Neuronal stem cell (in vitro differentiated cells): ENCODE results near the gene SRRM1.

Experiments
- DNase-seq: peaks from one replicate; pipeline ENCODE4 v3.0.0-alpha.2; 2013; ENCODE audit warnings: low spot score
- H2AFZ ChIP-seq: one replicate; pipeline ENCODE4 v1.6.1; 2013; ENCODE audit warnings: mild to moderate bottlenecking, low read length, inconsistent platforms
- H2AK5ac ChIP-seq: 2 replicates; pipeline ENCODE4 v1.6.1; 2013; ENCODE audit warnings: low read depth, mild to moderate bottlenecking, inconsistent platforms, low read length, moderate library complexity, mixed read lengths
- H2BK120ac ChIP-seq: 2 replicates; pipeline ENCODE4 v1.6.1; 2013; ENCODE audit warnings: low read depth, mild to moderate bottlenecking, inconsistent platforms, low read length, moderate library complexity, mixed read lengths
- H2BK12ac ChIP-seq: one replicate; pipeline ENCODE4 v1.6.1; 2013; ENCODE audit warnings: low read length, inconsistent platforms
- H2BK15ac ChIP-seq: 2 replicates; pipeline ENCODE4 v1.6.1; 2013; ENCODE audit warnings: mild to moderate bottlenecking, low read length, inconsistent platforms, mixed read lengths
- H2BK5ac ChIP-seq: one replicate; pipeline ENCODE4 v1.6.1; 2013; ENCODE audit warnings: inconsistent platforms, mild to moderate bottlenecking, low read length, moderate library complexity
- H3K14ac ChIP-seq: one replicate; pipeline ENCODE4 v1.6.1; 2013; ENCODE audit warnings: low read length, inconsistent platforms
- H3K18ac ChIP-seq: 2 replicates; pipeline ENCODE4 v1.6.1; 2013; ENCODE audit warnings: low read length, inconsistent platforms
- H3K23ac ChIP-seq: 2 replicates; pipeline ENCODE4 v1.6.1; 2013; ENCODE audit warnings: low read depth, mild to moderate bottlenecking, mixed read lengths, low read length, inconsistent platforms; ENCODE audit not compliant: poor library complexity
- H3K27ac ChIP-seq: replicated peaks from 3 replicates; pipeline ENCODE4 v1.5.1; 2013; ENCODE audit warnings: low read length, inconsistent platforms
- H3K27me3 ChIP-seq, 3 experiments: 2 replicates each; pipeline ENCODE4 v1.6.1; 2013; ENCODE audit warnings: low read length in 3 of 3, mild to moderate bottlenecking in 2 of 3, inconsistent platforms in 1 of 3, low read depth in 1 of 3, mixed read lengths in 1 of 3, moderate library complexity in 1 of 3; ENCODE audit not compliant: control insufficient read depth in 3 of 3, insufficient read depth in 3 of 3
- H3K36me3 ChIP-seq, 2 donors: replicated peaks in 1 of 2; 2 replicates each; pipeline ENCODE4 v1.6.1; 2013; ENCODE audit warnings: low read length in 2 of 2; ENCODE audit not compliant: control insufficient read depth in 2 of 2, insufficient read depth in 2 of 2
- H3K4ac ChIP-seq: 2 replicates; pipeline ENCODE4 v1.6.1; 2013; ENCODE audit warnings: inconsistent platforms, mild to moderate bottlenecking, low read length, moderate library complexity
- H3K4me1 ChIP-seq, 2 donors: 1 replicate in 1 of 2; 2 replicates in 1 of 2; pipeline ENCODE4 v1.6.1; 2013; ENCODE audit warnings: low read length in 2 of 2, low read depth in 1 of 2; ENCODE audit not compliant: control insufficient read depth in 2 of 2, insufficient read depth in 1 of 2
- H3K4me2 ChIP-seq: one replicate; pipeline ENCODE4 v1.6.1; 2013; ENCODE audit warnings: mild to moderate bottlenecking, low read length, inconsistent platforms; ENCODE audit not compliant: insufficient read depth, poor library complexity, severe bottlenecking
- H3K4me3 ChIP-seq, 2 donors: 2 replicates each; pipeline ENCODE4 v1.5.1; 2013; ENCODE audit warnings: low read length in 2 of 2, mild to moderate bottlenecking in 2 of 2, inconsistent platforms in 1 of 2, moderate library complexity in 1 of 2
- H3K79me1 ChIP-seq: one replicate; pipeline ENCODE4 v1.6.1; 2013; ENCODE audit warnings: low read depth, mild to moderate bottlenecking, inconsistent platforms, low read length, moderate library complexity
- H3K9ac ChIP-seq: one replicate; pipeline ENCODE4 v1.6.1; 2013; ENCODE audit warnings: mild to moderate bottlenecking, low read depth, low read length, inconsistent platforms; ENCODE audit not compliant: poor library complexity
- H3K9me3 ChIP-seq, 2 donors: replicated peaks in 1 of 2; 2 replicates each; pipeline versions ENCODE3 to v1.6.1; 2013; ENCODE audit warnings: low read length in 2 of 2, mild to moderate bottlenecking in 2 of 2, inconsistent platforms in 1 of 2, low read depth in 1 of 2, mixed read lengths in 1 of 2, moderate library complexity in 1 of 2; ENCODE audit not compliant: control insufficient read depth in 2 of 2, insufficient read depth in 1 of 2
- H4K8ac ChIP-seq: one replicate; pipeline ENCODE4 v1.6.1; 2013; ENCODE audit warnings: low read depth, mild to moderate bottlenecking, inconsistent platforms, low read length, moderate library complexity
- H4K91ac ChIP-seq: one replicate; pipeline ENCODE4 v1.6.1; 2013; ENCODE audit warnings: low read length, low read depth, mild to moderate bottlenecking, inconsistent platforms; ENCODE audit not compliant: poor library complexity
- WGBS, 2 donors: extraction: QIAGEN DNeasy Blood & Tissue Kit; methylation state at CpG; one replicate each; pipeline ENCODE4 v1.1.7; 2013; ENCODE audit warnings: missing lambda C conversion rate in 2 of 2, mixed read lengths in 1 of 2; ENCODE audit not compliant: insufficient read length in 2 of 2, insufficient replicate concordance in 1 of 2; ENCODE audit errors: extremely low coverage in 2 of 2; 5-methylcytosine and 5-hydroxymethylcytosine counted together

The SRRM1 gene

GRCh38 chr1:24709791-24710441, 66.8 kb downstream of the SRRM1 start:
- H3K9ac ChIP-seq = no peak overlapping the region
- H3K23ac ChIP-seq = no peak overlapping the region
- WGBS, 2 donors = no CpG with 5 or more reads among the region's 5 CpGs
- no peaks in the 10 kb centered on the region for H3K9me3 ChIP-seq
- H3K79me1 ChIP-seq = no peaks in the 10 kb centered on the region
- H3K4ac ChIP-seq = no peak overlapping the region
- no peak overlapping the region for H2AFZ ChIP-seq
- no peak overlapping the region for H3K14ac ChIP-seq
- H4K8ac ChIP-seq = no peak overlapping the region
- no peak overlapping the region for H4K91ac ChIP-seq
- H3K36me3 ChIP-seq = no peaks in the 10 kb centered on the region
- no peak overlapping the region for H2BK12ac ChIP-seq
- H3K18ac ChIP-seq = no peak overlapping the region
- H3K27me3 ChIP-seq = peaks cover 0 to 1% (median 0%) of the 10 kb centered on the region in 3 experiments
- H3K4me1 ChIP-seq = peaks cover 4 to 9% of the 10 kb centered on the region in 2 donors
- no peak overlapping the region for H2BK5ac ChIP-seq
- H2BK15ac ChIP-seq = no peak overlapping the region
- no peak overlapping the region for H3K4me2 ChIP-seq
- no peak overlapping the region for H2AK5ac ChIP-seq
- no peak overlapping the region for H3K4me3 ChIP-seq
- H3K27ac ChIP-seq = no peak overlapping the region
- DNase-seq = no peak
- H2BK120ac ChIP-seq = no peak overlapping the region

GRCh38 chr1:24711329-24711728, 68.2 kb downstream of the SRRM1 start:
- Histone ChIP-seq H3K14ac (no peak overlapping the region), H3K9me3 (no peaks in the 10 kb centered on the region), H3K4me1 (no peaks in the 10 kb centered on the region), H3K4me3 (no peak overlapping the region), H3K23ac (no peak overlapping the region), H3K79me1 (no peaks in the 10 kb centered on the region), H3K27me3 (peaks cover 0 to 3% (median 0%) of the 10 kb centered on the region in 3 experiments), H3K27ac (no peak overlapping the region), H3K9ac (no peak overlapping the region), H2BK120ac (no peak overlapping the region), H3K18ac (no peak overlapping the region), H2AFZ (no peak overlapping the region), H3K36me3 (no peaks in the 10 kb centered on the region), H4K8ac (no peak overlapping the region), H4K91ac (no peak overlapping the region), H3K4me2 (no peak overlapping the region), H2BK12ac (no peak overlapping the region), H2BK5ac (no peak overlapping the region), H2AK5ac (no peak overlapping the region), H2BK15ac (no peak overlapping the region), H3K4ac (no peak overlapping the region)
- no CpG with 5 or more reads among the region's 4 CpGs for WGBS, 2 donors
- no peak for DNase-seq

GRCh38 chr1:24713176-24713575, 70.1 kb downstream of the SRRM1 start:
- Histone ChIP-seq H3K4ac (no peak overlapping the region), H3K23ac (no peak overlapping the region), H3K9me3 (no peaks in the 10 kb centered on the region), H3K79me1 (no peaks in the 10 kb centered on the region), H4K91ac (no peak overlapping the region), H2BK12ac (no peak overlapping the region), H3K4me1 (no peaks in the 10 kb centered on the region), H2AK5ac (peak overlapping the region; percentile 49), H2BK120ac (no peak overlapping the region), H3K27me3 (peaks cover 0 to 3% (median 0%) of the 10 kb centered on the region in 3 experiments), H2AFZ (no peak overlapping the region), H3K4me2 (no peak overlapping the region), H2BK15ac (no peak overlapping the region), H3K4me3 (peak overlapping the region in 1 of 2 donors; percentile 26), H4K8ac (no peak overlapping the region), H3K18ac (peak overlapping the region; percentile 12), H3K27ac (no peak overlapping the region), H2BK5ac (no peak overlapping the region), H3K36me3 (no peaks in the 10 kb centered on the region), H3K9ac (no peak overlapping the region), H3K14ac (no peak overlapping the region)
- no peak for DNase-seq
- no CpG with 5 or more reads among the region's 4 CpGs for WGBS, 2 donors

GRCh38 chr1:24713736-24714135, 70.6 kb downstream of the SRRM1 start:
- Histone ChIP-seq H2BK12ac (no peak overlapping the region), H3K79me1 (no peaks in the 10 kb centered on the region), H4K91ac (no peak overlapping the region), H3K4ac (no peak overlapping the region), H3K4me1 (no peaks in the 10 kb centered on the region), H4K8ac (no peak overlapping the region), H3K14ac (no peak overlapping the region), H2AK5ac (peak overlapping the region; percentile 49), H3K9me3 (no peaks in the 10 kb centered on the region), H3K27me3 (peaks cover 0 to 3% (median 0%) of the 10 kb centered on the region in 3 experiments), H3K36me3 (no peaks in the 10 kb centered on the region), H3K23ac (no peak overlapping the region), H3K4me2 (no peak overlapping the region), H3K18ac (no peak overlapping the region), H2AFZ (no peak overlapping the region), H3K9ac (no peak overlapping the region), H3K4me3 (no peak overlapping the region), H3K27ac (no peak overlapping the region), H2BK120ac (no peak overlapping the region), H2BK15ac (no peak overlapping the region), H2BK5ac (no peak overlapping the region)
- no peak for DNase-seq
- WGBS, 2 donors = no CpG with 5 or more reads among the region's 5 CpGs
